ENCODE results near the gene CD151. TPM values are rescaled to one million over a fixed set of nuclear protein-coding genes. Genes with fewer than 3 reads are reported as not detected.

Gene CD151
- total and polyA plus RNA-seq, 7 donors: 149 to 358 (median 168) TPM

DNA sequence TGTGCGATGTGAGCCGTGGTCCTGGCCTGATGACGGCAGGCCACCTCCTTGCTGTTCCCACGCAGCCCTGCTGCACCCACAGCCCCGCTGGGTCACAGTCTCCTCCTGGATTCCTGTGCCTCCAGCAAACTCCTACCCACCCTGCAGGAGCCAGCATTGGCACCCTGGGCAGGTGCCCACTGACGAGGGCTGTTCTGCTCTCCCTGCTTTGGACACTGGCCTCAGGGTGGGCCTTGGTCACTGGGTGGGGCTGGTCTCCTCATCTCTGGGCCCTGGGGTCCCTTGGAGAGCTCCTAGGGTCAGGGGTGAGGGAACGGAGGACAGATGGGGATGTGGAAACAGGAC is 22.6 kb downstream of the CD151 start:
- no peak for ATAC-seq
- TF ChIP-seq, protein P1, sequence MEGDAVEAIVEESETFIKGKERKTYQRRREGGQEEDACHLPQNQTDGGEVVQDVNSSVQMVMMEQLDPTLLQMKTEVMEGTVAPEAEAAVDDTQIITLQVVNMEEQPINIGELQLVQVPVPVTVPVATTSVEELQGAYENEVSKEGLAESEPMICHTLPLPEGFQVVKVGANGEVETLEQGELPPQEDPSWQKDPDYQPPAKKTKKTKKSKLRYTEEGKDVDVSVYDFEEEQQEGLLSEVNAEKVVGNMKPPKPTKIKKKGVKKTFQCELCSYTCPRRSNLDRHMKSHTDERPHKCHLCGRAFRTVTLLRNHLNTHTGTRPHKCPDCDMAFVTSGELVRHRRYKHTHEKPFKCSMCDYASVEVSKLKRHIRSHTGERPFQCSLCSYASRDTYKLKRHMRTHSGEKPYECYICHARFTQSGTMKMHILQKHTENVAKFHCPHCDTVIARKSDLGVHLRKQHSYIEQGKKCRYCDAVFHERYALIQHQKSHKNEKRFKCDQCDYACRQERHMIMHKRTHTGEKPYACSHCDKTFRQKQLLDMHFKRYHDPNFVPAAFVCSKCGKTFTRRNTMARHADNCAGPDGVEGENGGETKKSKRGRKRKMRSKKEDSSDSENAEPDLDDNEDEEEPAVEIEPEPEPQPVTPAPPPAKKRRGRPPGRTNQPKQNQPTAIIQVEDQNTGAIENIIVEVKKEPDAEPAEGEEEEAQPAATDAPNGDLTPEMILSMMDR (IDR thresholded peaks at IDR 0.05): no peak
- intact Hi-C loops (cut with DNase I): no loop called here
- no peaks in the 10 kb centered on the region for H3K36me3 ChIP-seq (ENCODE audit: insufficient read depth in 1 of 2, low read depth in 1 of 2)
- WGBS, 3 donors: 84 to 89% (median 88%) methylated on average over 6 to 7 of the region's 7 CpGs
- no peak overlapping the region for H3K27ac ChIP-seq
- no peak overlapping the region for H3K4me3 ChIP-seq
- H3K4me1 ChIP-seq: peaks cover 4% of the 10 kb centered on the region
- H3K9me3 ChIP-seq: no peaks in the 10 kb centered on the region
- DNase-seq: no peak
- H3K27me3 ChIP-seq (ENCODE audit: insufficient read depth in 3 of 3, low read length in 2 of 3): no peaks in the 10 kb centered on the region

- no peaks in the 10 kb centered on the region for H3K36me3 ChIP-seq (ENCODE audit: insufficient read depth in 1 of 2, low read depth in 1 of 2)
- TF ChIP-seq, protein P1 (IDR thresholded peaks at IDR 0.05): no peak
- no peak overlapping the region for H3K4me3 ChIP-seq
- H3K9me3 ChIP-seq: no peaks in the 10 kb centered on the region
- ATAC-seq: no peak
- H3K4me1 ChIP-seq: peaks cover 4% of the 10 kb centered on the region
- H3K27ac ChIP-seq: no peak overlapping the region
- DNase-seq: no peak
- intact Hi-C loops (cut with DNase I): no loop called here
- H3K27me3 ChIP-seq (ENCODE audit: insufficient read depth in 3 of 3, low read length in 2 of 3): no peaks in the 10 kb centered on the region
- WGBS, 3 donors: 74 to 86% (median 78%) methylated on average over 11 to 12 of the region's 12 CpGs
Measured at GRCh38 chr11:855796-856195, 23.0 kb downstream of the CD151 start.

DNA sequence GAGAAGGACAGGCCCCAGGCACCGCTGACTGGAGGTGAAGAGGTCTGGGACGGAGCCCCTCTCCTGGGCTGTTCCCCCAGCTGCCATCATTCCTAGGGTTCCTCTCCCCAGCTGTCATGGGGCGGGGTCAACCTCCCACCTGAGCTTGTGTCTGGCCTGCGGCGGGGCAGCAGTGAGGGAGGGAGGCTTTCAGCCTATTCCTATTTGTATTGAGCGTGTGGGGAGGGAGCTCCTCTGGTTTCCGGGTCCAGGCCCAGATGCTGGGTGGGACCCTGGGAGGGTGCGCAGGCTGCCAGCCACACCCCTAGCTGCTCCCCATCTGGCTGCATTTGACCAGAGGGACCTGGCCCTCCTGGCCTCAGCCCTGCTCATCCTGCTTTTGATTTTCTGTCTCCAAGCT is 23.6 kb downstream of the CD151 start:
- Histone ChIP-seq H3K27ac (no peak overlapping the region), H3K9me3 (no peaks in the 10 kb centered on the region), H3K4me3 (no peak overlapping the region), H3K27me3 (ENCODE audit: insufficient read depth in 3 of 3, low read length in 2 of 3) (no peaks in the 10 kb centered on the region), H3K36me3 (ENCODE audit: insufficient read depth in 1 of 2, low read depth in 1 of 2) (no peaks in the 10 kb centered on the region), H3K4me1 (peaks cover 4% of the 10 kb centered on the region)
- intact Hi-C loops (cut with DNase I): no loop called here
- WGBS, 3 donors: 72 to 75% (median 73%) methylated on average over 4 to 8 of the region's 8 CpGs
- DNase-seq (no peak), ATAC-seq (no peak)
- TF ChIP-seq, protein P1 (IDR thresholded peaks at IDR 0.05): no peak

- DNase-seq (no peak), ATAC-seq (no peak)
- 82 to 88% (median 84%) methylated on average over 27 of the region's 27 CpGs for WGBS, 3 donors
- TF ChIP-seq, protein P1 (IDR thresholded peaks at IDR 0.05): no peak
- no peaks in the 10 kb centered on the region for H3K27me3 ChIP-seq (ENCODE audit: insufficient read depth in 3 of 3, low read length in 2 of 3)
- H3K9me3 ChIP-seq: no peaks in the 10 kb centered on the region
- H3K4me1 ChIP-seq: peaks cover 4% of the 10 kb centered on the region
- peaks cover 0 to 5% of the 10 kb centered on the region in 2 donors for H3K36me3 ChIP-seq (ENCODE audit: insufficient read depth in 1 of 2, low read depth in 1 of 2)
- intact Hi-C loops (cut with DNase I): no loop called here
- no peak overlapping the region for H3K4me3 ChIP-seq
- no peak overlapping the region for H3K27ac ChIP-seq
Measured at GRCh38 chr11:858053-858761, 25.5 kb downstream of the CD151 start.
